GM12878 (cell line): Measurements from ENCODE around the gene MYL7. TPM values are rescaled to one million over a fixed set of nuclear protein-coding genes. Genes with fewer than 3 reads are reported as not detected.

Source experiments
- ATAC-seq: fragments of 200-7000 bp; cut with Tn5 transposase; 3 replicates; pipeline ENCODE4 v1.9.1; 2020; ENCODE audit warnings: mild to moderate bottlenecking, moderate library complexity
- BruUV-seq: library from RNA; stranded (reverse); fragments of 400-500 nt; replicated peaks from 2 replicates; lab custom pipeline; 2021; lab: Mats Ljungman, UMichigan
- CTCF ChIA-PET: fragments of 300-600 bp; sonication (Branson Sonifier 250); formaldehyde crosslinking; extraction: SDS; loops from one replicate; lab custom pipeline; 2021; ENCODE audit warnings: inconsistent platforms; lab: Yijun Ruan, JAX
- POLR2A ChIA-PET: fragments of 350-600 bp; formaldehyde crosslinking; extraction: SDS; loops from one replicate; lab custom pipeline; 2021; ENCODE audit warnings: inconsistent platforms; lab: Charles Lee
- RAD21 ChIA-PET: fragments of 300-600 bp; sonication (Branson Sonifier 250); formaldehyde crosslinking; loops from one replicate; lab custom pipeline; 2023; ENCODE audit warnings: antibody characterized with exemption; ENCODE audit not compliant: unreplicated experiment; lab: Charles Lee
- SMC1A ChIA-PET: fragments of 300-600 bp; sonication (Branson Sonifier 250); formaldehyde crosslinking; loops from one replicate; lab custom pipeline; 2023; ENCODE audit not compliant: unreplicated experiment, uncharacterized antibody; lab: Charles Lee
- DNase-seq: peaks from one replicate; pipeline ENCODE4 v3.0.0-alpha.2; 2011; ENCODE audit warnings: low read depth, low spot score
- FAIRE-seq: peaks from 3 replicates; lab custom pipeline; 2011; peaks lifted over from hg19 to GRCh38; lab: Jason Lieb, UNC
- H2AFZ ChIP-seq: 2 replicates; pipeline ENCODE4 v1.6.0; 2011; ENCODE audit warnings: low read depth, low read length, control low read depth; ENCODE audit not compliant: control insufficient read depth
- H3K27ac ChIP-seq: 2 replicates; pipeline ENCODE4 v1.5.1; 2011; ENCODE audit warnings: control low read depth; ENCODE audit not compliant: control insufficient read depth, insufficient read depth
- H3K27me3 ChIP-seq, 2 experiments: replicated peaks in 1 of 2; 2 replicates each; pipeline versions ENCODE4 v1.6.0 to v1.6.1; 2011; ENCODE audit warnings: low read length in 1 of 2; ENCODE audit not compliant: control insufficient read depth in 2 of 2, insufficient read depth in 2 of 2
- H3K36me3 ChIP-seq, 2 experiments: 2 replicates each; pipeline ENCODE4 v1.5.1; 2011; ENCODE audit warnings: low read length in 1 of 2; ENCODE audit not compliant: control insufficient read depth in 2 of 2, insufficient read depth in 2 of 2
- H3K4me1 ChIP-seq: 2 replicates; pipeline ENCODE4 v1.6.1; 2011; ENCODE audit warnings: mild to moderate bottlenecking, low read length, moderate library complexity, mixed read lengths; ENCODE audit not compliant: control insufficient read depth, insufficient read depth
- H3K4me2 ChIP-seq: 2 replicates; pipeline ENCODE4 v1.6.0; 2011; ENCODE audit warnings: control low read depth; ENCODE audit not compliant: control insufficient read depth, insufficient read depth
- H3K4me3 ChIP-seq: fragments of 200-600 bp; sonication (generic); 2 replicates; pipeline ENCODE4 v1.5.1; 2016
- H3K79me2 ChIP-seq: 2 replicates; pipeline ENCODE4 v1.6.0; 2011; ENCODE audit warnings: low read length; ENCODE audit not compliant: control insufficient read depth, insufficient read depth
- H3K9ac ChIP-seq: 2 replicates; pipeline ENCODE4 v1.8.0; 2011; ENCODE audit warnings: low read length, control low read depth, mixed read lengths; ENCODE audit not compliant: control insufficient read depth, insufficient read depth
- H3K9me3 ChIP-seq: replicated peaks from 3 replicates; pipeline ENCODE4 v1.5.1; 2011; ENCODE audit warnings: mild to moderate bottlenecking, low read length; ENCODE audit not compliant: control insufficient read depth, insufficient read depth
- H4K20me1 ChIP-seq: 2 replicates; pipeline ENCODE4 v1.6.0; 2011; ENCODE audit not compliant: control insufficient read depth, insufficient read depth
- ASH2L ChIP-seq: fragments of 300-600, 200-600 bp; sonication (generic); IDR thresholded peaks from 2 replicates; pipeline ENCODE4 v1.6.1; 2017; ENCODE audit warnings: low read depth, mild to moderate bottlenecking, borderline replicate concordance
- BMI1 ChIP-seq: fragments of 450-650 bp; IDR thresholded peaks from 2 replicates; pipeline ENCODE4 v1.6.1; 2016; ENCODE audit warnings: mild to moderate bottlenecking, moderate library complexity, borderline replicate concordance
- DPF2 ChIP-seq: fragments of 450-650 bp; IDR thresholded peaks from 2 replicates; pipeline ENCODE4 v1.6.1; 2017; ENCODE audit warnings: mild to moderate bottlenecking
- EP300 ChIP-seq, 2 experiments: fragments of 150-350 bp in 1 of 2; IDR thresholded peaks; 2 replicates each; pipeline ENCODE4 v1.6.1; 2011 to 2012; ENCODE audit warnings: low read depth in 2 of 2, low read length in 2 of 2, borderline replicate concordance in 1 of 2, improper control_type of control experiment in 1 of 2, inconsistent platforms in 1 of 2; ENCODE audit not compliant: control insufficient read depth in 1 of 2
- HCFC1 ChIP-seq: fragments of 150-350 bp; IDR thresholded peaks from 2 replicates; pipeline ENCODE4 v1.6.1; 2014; ENCODE audit warnings: low read length
- IKZF2 ChIP-seq, 2 experiments: fragments of 450-650 bp; IDR thresholded peaks; 2 replicates each; pipeline ENCODE4 v1.6.1; 2017; ENCODE audit warnings: mild to moderate bottlenecking in 2 of 2, moderate library complexity in 2 of 2
- LARP7 ChIP-seq: fragments of 450-650 bp; IDR thresholded peaks from 2 replicates; pipeline ENCODE4 v1.6.1; 2017; ENCODE audit warnings: mild to moderate bottlenecking
- PBX3 ChIP-seq: IDR thresholded peaks from 2 replicates; pipeline ENCODE4 v1.6.1; 2011; ENCODE audit warnings: mild to moderate bottlenecking, low read depth, low read length, moderate library complexity; ENCODE audit not compliant: insufficient replicate concordance
- SKIL ChIP-seq: fragments of 450-650 bp; IDR thresholded peaks from 2 replicates; pipeline ENCODE4 v1.6.1; 2017; ENCODE audit warnings: mild to moderate bottlenecking, low read depth, inconsistent platforms; ENCODE audit not compliant: poor library complexity, severe bottlenecking
- TAF1 ChIP-seq: IDR thresholded peaks from 2 replicates; pipeline ENCODE4 v1.6.1; 2011; ENCODE audit warnings: mild to moderate bottlenecking, low read depth, low read length, borderline replicate concordance
- ZBTB4 ChIP-seq: fragments of 450-650 bp; formaldehyde crosslinking; IDR thresholded peaks from 2 replicates; pipeline ENCODE4 v1.4.0; 2022; ENCODE audit warnings: mild to moderate bottlenecking, moderate library complexity
- WGBS: methylation state at CpG from one replicate; pipeline ENCODE4 v1.1.6; 2016; ENCODE audit warnings: low lambda C conversion rate; ENCODE audit not compliant: insufficient replicate concordance, insufficient coverage; ENCODE audit errors: missing lambda C conversion rate; 5-methylcytosine and 5-hydroxymethylcytosine counted together
- in situ Hi-C: fragments of 300-500 bp; cut with MboI; formaldehyde crosslinking; loops from 9 replicates; pipeline ENCODE4 v1.14.3; 2018; ENCODE audit warnings: mixed read lengths
- intact Hi-C: fragments of 100-400 bp; cut with micrococcal nuclease; formaldehyde crosslinking; loops from one replicate; pipeline ENCODE4 v1.14.2; 2022; ENCODE audit not compliant: unreplicated experiment
- polyA plus RNA-seq, 11 experiments: library from polyadenylated mRNA; depleted of rRNA in 4 of 11; unstranded in 6 of 11; stranded (reverse) in 5 of 11; fragments of >200 nt; fragmentation: Nextera tagmentation in 4 of 11; fragmentation: Illumina TruSeq in 1 of 11; extraction: Ambion mirVana in 4 of 11; extraction: Trizol in 1 of 11; gene quantifications; 1 replicate in 1 of 11; 2 replicates in 10 of 11; pipeline versions ENCODE4 v1.2.1 to v1.2.3, GENCODE V29; 2011 to 2016; ENCODE audit warnings: inconsistent platforms in 2 of 11, missing spikeins in 2 of 11, low read depth in 1 of 11
- total RNA-seq, 4 experiments: library from RNA; depleted of rRNA in 3 of 4; stranded (reverse); fragments of >200 nt in 3 of 4; fragmentation: Illumina TruSeq in 1 of 4; extraction: Trizol in 1 of 4; gene quantifications; 2 replicates each; pipeline versions ENCODE4 v1.2.1 to v1.2.3, GENCODE V29; 2013 to 2021

Gene MYL7
- total and polyA plus RNA-seq, 10 of the 15 experiments (the other 5 are each of a cell fraction or from before 2014, with no cell fraction given), result 1.9 TPM; not detected in 9

GRCh38 chr7:44176486-44176885 lies 35.4 kb upstream of the MYL7 start:
- H3K9me3 ChIP-seq, result no peaks in the 10 kb centered on the region
- H3K27me3 ChIP-seq, result peaks cover 0 to 2% of the 10 kb centered on the region in 2 experiments; a peak in 2 of 4 replicates
- no TSS peak for BruUV-seq
- no peaks in the 10 kb centered on the region for H4K20me1 ChIP-seq
- no peaks in the 10 kb centered on the region for H3K4me1 ChIP-seq
- FAIRE-seq (no peak), DNase-seq (no peak), ATAC-seq (no peak)
- intact Hi-C loops, result no loop called here
- H3K9ac ChIP-seq, result no peak overlapping the region
- in situ Hi-C loops, result no loop called here
- WGBS, result 31% methylated on average over 7 of the region's 7 CpGs
- ChIA-PET CTCF (interaction anchor here (1.6 kb wide), 1 partner anchor 64 kb away, joined by 3 read pairs; no protein-coding TSS in a partner anchor), POLR2A (no interaction called here), RAD21 (no interaction called here), SMC1A (interaction anchor here (0.7 to 0.9 kb wide), 2 partner anchors 29 to 54 kb away, joined by 3 read pairs; partner anchors contain the start of gene POLD2)
- no peaks in the 10 kb centered on the region for H3K36me3 ChIP-seq
- TF ChIP-seq SKIL (no peak), EP300 (IDR thresholded peaks at IDR 0.05; ENCODE audit: borderline replicate concordance in 1 of 2, control insufficient read depth in 1 of 2, low read depth in 2 of 2, low read length in 2 of 2) (no peak), ZBTB4 (no peak), DPF2 (no peak), BMI1 (no peak), HCFC1 (no peak), IKZF2 (IDR thresholded peaks at IDR 0.05) (no peak), PBX3 (no peak), TAF1 (no peak), LARP7 (no peak), ASH2L (no peak)
- H2AFZ ChIP-seq, result no peak overlapping the region
- no peak overlapping the region for H3K4me3 ChIP-seq
- H3K79me2 ChIP-seq, result no peaks in the 10 kb centered on the region
- no peak overlapping the region for H3K27ac ChIP-seq
- H3K4me2 ChIP-seq, result no peak overlapping the region
